Adipocyte (in vitro differentiated cells): ENCODE data around the gene TMEM132D.

Experiments
- DNase-seq: peaks from one replicate; pipeline ENCODE4 v3.0.0-alpha.2; 2015; ENCODE audit warnings: low read depth
- H3K27me3 ChIP-seq: replicated peaks from 2 replicates; pipeline ENCODE4 v1.7.0; 2013; ENCODE audit warnings: mild to moderate bottlenecking, low read length, moderate library complexity; ENCODE audit not compliant: control insufficient read depth, insufficient read depth
- H3K36me3 ChIP-seq: 2 replicates; pipeline ENCODE4 v1.7.0; 2013; ENCODE audit warnings: low read length, mild to moderate bottlenecking, moderate library complexity; ENCODE audit not compliant: control insufficient read depth, insufficient read depth, severe bottlenecking
- H3K4me1 ChIP-seq: 2 replicates; pipeline ENCODE4 v1.7.0; 2013; ENCODE audit warnings: mild to moderate bottlenecking, low read length, moderate library complexity; ENCODE audit not compliant: control insufficient read depth, insufficient read depth
- H3K4me3 ChIP-seq: 2 replicates; pipeline ENCODE4 v1.7.0; 2013; ENCODE audit warnings: mild to moderate bottlenecking, low read length, moderate library complexity
- H3K9ac ChIP-seq: 2 replicates; pipeline ENCODE4 v1.7.0; 2013; ENCODE audit warnings: mild to moderate bottlenecking, low read length, moderate library complexity
- H3K9me3 ChIP-seq: 2 replicates; pipeline ENCODE4 v1.7.0; 2013; ENCODE audit warnings: mild to moderate bottlenecking, low read length, moderate library complexity; ENCODE audit not compliant: control insufficient read depth

Gene TMEM132D

GRCh38 chr12:129127211-129127610, 776.6 kb downstream of the TMEM132D start:
- no peak overlapping the region for H3K9ac ChIP-seq
- no peak overlapping the region for H3K4me3 ChIP-seq
- peaks cover 4% of the 10 kb centered on the region for H3K9me3 ChIP-seq
- no peaks in the 10 kb centered on the region for H3K27me3 ChIP-seq
- no peak for DNase-seq
- no peaks in the 10 kb centered on the region for H3K4me1 ChIP-seq
- no peaks in the 10 kb centered on the region for H3K36me3 ChIP-seq

GRCh38 chr12:129119537-129119936, 784.3 kb downstream of the TMEM132D start:
- Histone ChIP-seq H3K4me3 (no peak overlapping the region), H3K9ac (no peak overlapping the region), H3K4me1 (no peaks in the 10 kb centered on the region), H3K27me3 (no peaks in the 10 kb centered on the region), H3K36me3 (no peaks in the 10 kb centered on the region), H3K9me3 (no peaks in the 10 kb centered on the region)
- DNase-seq: peak; percentile 21

- no peaks in the 10 kb centered on the region for H3K9me3 ChIP-seq
- H3K36me3 ChIP-seq: no peaks in the 10 kb centered on the region
- DNase-seq: no peak
- no peak overlapping the region for H3K9ac ChIP-seq
- H3K4me3 ChIP-seq: no peak overlapping the region
- H3K27me3 ChIP-seq: no peaks in the 10 kb centered on the region
- no peaks in the 10 kb centered on the region for H3K4me1 ChIP-seq
Observed at GRCh38 chr12:129115558-129115957, 788.3 kb downstream of the TMEM132D start.

DNA sequence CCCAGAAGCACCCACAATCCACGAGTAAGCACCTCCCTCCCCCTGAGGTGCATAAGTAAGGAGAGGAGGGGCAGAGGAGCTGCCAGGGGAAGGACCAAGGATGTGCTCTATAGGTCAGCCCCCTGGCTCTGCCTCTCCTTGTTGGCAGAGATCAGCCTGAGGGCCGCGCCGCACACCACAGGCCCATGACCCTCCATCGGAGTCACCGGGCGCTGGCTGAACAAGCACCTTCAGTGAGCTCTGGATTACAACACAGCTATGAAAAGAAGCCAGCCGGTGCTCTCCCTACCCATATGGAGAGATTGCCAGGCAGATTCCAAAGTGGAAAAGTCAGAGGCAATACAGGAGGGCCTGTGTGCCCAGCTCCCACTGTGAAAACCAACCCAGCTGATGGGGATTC, 793.2 kb downstream of the TMEM132D start:
- DNase-seq: no peak
- no peaks in the 10 kb centered on the region for H3K4me1 ChIP-seq
- no peak overlapping the region for H3K4me3 ChIP-seq
- no peaks in the 10 kb centered on the region for H3K27me3 ChIP-seq
- H3K36me3 ChIP-seq: no peaks in the 10 kb centered on the region
- no peak overlapping the region for H3K9ac ChIP-seq
- peaks cover 4% of the 10 kb centered on the region for H3K9me3 ChIP-seq

DNA sequence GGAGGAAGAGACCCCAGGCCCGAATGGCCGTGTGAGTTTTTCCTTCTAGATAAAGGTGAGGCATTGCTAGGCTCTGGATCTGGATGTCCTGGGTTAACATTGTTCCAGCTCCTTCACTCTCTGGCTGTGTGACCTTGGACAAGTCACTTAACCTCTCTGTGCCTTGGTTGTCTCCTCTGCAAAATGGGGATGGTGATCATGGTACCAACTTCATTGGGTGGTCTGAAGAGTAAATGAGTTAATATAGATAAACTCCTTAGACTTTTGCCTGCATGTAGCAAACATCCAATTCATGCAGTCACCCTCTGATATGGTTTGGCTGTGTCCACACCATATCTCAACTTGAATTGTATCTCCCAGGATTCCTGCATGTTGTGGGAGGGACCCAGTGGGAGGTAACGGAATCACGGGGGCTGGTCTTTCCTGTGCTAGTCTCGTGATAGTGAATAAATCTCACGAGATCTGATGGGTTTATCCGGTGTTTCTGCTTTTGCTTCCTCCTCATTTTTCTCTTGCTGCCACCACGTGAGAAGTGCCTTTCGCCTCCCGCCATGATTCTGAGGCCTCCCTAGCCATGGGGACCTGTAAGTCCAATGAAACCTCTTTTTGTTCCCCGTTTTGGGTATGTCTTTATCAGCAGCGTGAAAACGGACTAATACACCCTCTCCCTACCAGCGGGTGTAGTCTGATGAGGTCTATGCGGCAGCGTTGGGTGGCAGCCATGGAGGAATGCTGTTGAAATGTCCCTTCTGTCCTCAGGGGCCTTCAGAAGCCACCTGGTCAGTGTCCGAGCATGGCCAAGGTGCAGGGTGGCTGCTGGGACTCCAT, 794.4 kb downstream of the TMEM132D start:
- no peak overlapping the region for H3K9ac ChIP-seq
- peaks cover 4% of the 10 kb centered on the region for H3K9me3 ChIP-seq
- no peaks in the 10 kb centered on the region for H3K27me3 ChIP-seq
- H3K4me1 ChIP-seq: no peaks in the 10 kb centered on the region
- DNase-seq: no peak
- no peak overlapping the region for H3K4me3 ChIP-seq
- no peaks in the 10 kb centered on the region for H3K36me3 ChIP-seq

DNA sequence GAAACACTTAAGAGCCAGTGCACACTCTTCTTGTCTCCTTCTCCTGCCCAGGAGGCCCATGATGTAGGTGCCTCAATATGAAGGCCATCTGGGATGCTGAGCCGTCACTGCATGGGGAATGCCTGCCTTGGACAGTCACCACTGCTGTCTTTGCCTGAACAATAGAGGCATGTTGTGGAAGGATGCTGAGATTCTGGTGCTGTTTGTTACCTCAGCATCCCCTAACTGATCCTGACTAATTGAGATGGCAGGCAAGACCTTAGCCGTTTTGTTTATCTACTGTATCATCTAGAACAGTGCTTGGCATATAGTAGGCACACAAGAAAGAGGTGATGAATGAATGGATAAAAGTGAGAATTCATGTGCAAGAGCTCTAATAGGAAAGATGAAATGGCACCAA, 797.1 kb downstream of the TMEM132D start:
- peaks cover 11% of the 10 kb centered on the region for H3K9me3 ChIP-seq
- no peak overlapping the region for H3K9ac ChIP-seq
- H3K36me3 ChIP-seq: no peaks in the 10 kb centered on the region
- H3K4me1 ChIP-seq: no peaks in the 10 kb centered on the region
- no peak overlapping the region for H3K4me3 ChIP-seq
- no peak for DNase-seq
- H3K27me3 ChIP-seq: no peaks in the 10 kb centered on the region

DNA sequence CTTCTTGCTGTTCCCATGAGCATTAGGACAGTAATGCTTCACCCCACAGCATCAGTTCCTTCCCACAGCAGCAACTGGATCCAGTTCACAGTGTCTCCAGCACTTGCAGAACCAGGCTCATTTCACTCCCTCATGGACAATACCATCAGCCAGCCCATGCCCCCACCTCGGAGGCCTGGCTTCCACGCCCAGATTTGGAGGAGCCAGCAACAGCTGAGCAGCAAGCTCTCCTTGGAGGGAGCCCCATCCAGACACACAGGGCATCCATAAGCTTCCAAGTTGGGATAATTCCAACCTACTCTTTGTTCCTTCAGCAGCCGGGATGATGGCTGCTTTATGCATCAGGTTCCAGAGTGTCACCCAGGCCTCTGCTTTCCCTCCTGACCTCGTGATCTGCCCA, 800.6 kb downstream of the TMEM132D start:
- Histone ChIP-seq H3K4me3 (no peak overlapping the region), H3K4me1 (no peaks in the 10 kb centered on the region), H3K36me3 (no peaks in the 10 kb centered on the region), H3K9ac (no peak overlapping the region), H3K9me3 (peaks cover 11% of the 10 kb centered on the region), H3K27me3 (no peaks in the 10 kb centered on the region)
- no peak for DNase-seq

GRCh38 chr12:129102233-129102632, 801.6 kb downstream of the TMEM132D start:
- H3K4me3 ChIP-seq: no peak overlapping the region
- no peaks in the 10 kb centered on the region for H3K27me3 ChIP-seq
- H3K36me3 ChIP-seq: no peaks in the 10 kb centered on the region
- peaks cover 11% of the 10 kb centered on the region for H3K9me3 ChIP-seq
- no peaks in the 10 kb centered on the region for H3K4me1 ChIP-seq
- no peak overlapping the region for H3K9ac ChIP-seq
- no peak for DNase-seq

DNA sequence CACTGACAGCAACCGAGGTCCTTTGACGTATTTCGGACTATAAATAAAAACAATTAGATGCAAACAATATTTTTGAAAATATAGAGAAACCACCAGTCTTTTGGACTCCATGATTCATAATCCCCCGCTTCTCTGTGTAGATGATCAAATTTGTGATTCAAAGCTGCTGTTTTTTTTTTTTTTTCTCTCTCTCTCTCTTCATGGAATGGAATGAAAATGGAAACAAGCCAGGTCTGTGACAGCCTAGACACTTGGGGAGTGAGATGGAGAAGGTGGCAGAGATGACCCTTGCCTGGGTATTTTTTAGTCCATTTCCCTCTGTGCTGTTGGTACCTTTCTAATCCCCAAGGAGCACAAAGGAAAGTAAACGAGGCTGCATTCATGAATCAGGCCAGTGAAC, 802.0 kb downstream of the TMEM132D start:
- Histone ChIP-seq H3K4me3 (no peak overlapping the region), H3K9ac (no peak overlapping the region), H3K9me3 (peaks cover 11% of the 10 kb centered on the region), H3K27me3 (no peaks in the 10 kb centered on the region), H3K36me3 (no peaks in the 10 kb centered on the region), H3K4me1 (no peaks in the 10 kb centered on the region)
- DNase-seq: no peak

GRCh38 chr12:129101404-129101803, 802.4 kb downstream of the TMEM132D start:
- H3K36me3 ChIP-seq: no peaks in the 10 kb centered on the region
- no peaks in the 10 kb centered on the region for H3K27me3 ChIP-seq
- H3K4me1 ChIP-seq: no peaks in the 10 kb centered on the region
- no peak overlapping the region for H3K4me3 ChIP-seq
- peaks cover 8% of the 10 kb centered on the region for H3K9me3 ChIP-seq
- no peak overlapping the region for H3K9ac ChIP-seq
- DNase-seq: no peak

GRCh38 chr12:129097451-129097850, 806.4 kb downstream of the TMEM132D start:
- H3K4me3 ChIP-seq: no peak overlapping the region
- H3K4me1 ChIP-seq: no peaks in the 10 kb centered on the region
- H3K9me3 ChIP-seq: peaks cover under 1% of the 10 kb centered on the region
- H3K36me3 ChIP-seq: no peaks in the 10 kb centered on the region
- H3K9ac ChIP-seq: no peak overlapping the region
- no peaks in the 10 kb centered on the region for H3K27me3 ChIP-seq
- DNase-seq: no peak

- DNase-seq: no peak
- H3K36me3 ChIP-seq: no peaks in the 10 kb centered on the region
Observed at GRCh38 chr12:129096968-129097367, 806.9 kb downstream of the TMEM132D start.

More at GRCh38 chr12:129096968-129097367, 806.9 kb downstream of the TMEM132D start:
- Histone ChIP-seq H3K9me3 (no peaks in the 10 kb centered on the region), H3K27me3 (no peaks in the 10 kb centered on the region), H3K4me3 (no peak overlapping the region), H3K9ac (no peak overlapping the region), H3K4me1 (no peaks in the 10 kb centered on the region)
